ENCODE measurements around the gene TARS1.

Gene TARS1

DNA sequence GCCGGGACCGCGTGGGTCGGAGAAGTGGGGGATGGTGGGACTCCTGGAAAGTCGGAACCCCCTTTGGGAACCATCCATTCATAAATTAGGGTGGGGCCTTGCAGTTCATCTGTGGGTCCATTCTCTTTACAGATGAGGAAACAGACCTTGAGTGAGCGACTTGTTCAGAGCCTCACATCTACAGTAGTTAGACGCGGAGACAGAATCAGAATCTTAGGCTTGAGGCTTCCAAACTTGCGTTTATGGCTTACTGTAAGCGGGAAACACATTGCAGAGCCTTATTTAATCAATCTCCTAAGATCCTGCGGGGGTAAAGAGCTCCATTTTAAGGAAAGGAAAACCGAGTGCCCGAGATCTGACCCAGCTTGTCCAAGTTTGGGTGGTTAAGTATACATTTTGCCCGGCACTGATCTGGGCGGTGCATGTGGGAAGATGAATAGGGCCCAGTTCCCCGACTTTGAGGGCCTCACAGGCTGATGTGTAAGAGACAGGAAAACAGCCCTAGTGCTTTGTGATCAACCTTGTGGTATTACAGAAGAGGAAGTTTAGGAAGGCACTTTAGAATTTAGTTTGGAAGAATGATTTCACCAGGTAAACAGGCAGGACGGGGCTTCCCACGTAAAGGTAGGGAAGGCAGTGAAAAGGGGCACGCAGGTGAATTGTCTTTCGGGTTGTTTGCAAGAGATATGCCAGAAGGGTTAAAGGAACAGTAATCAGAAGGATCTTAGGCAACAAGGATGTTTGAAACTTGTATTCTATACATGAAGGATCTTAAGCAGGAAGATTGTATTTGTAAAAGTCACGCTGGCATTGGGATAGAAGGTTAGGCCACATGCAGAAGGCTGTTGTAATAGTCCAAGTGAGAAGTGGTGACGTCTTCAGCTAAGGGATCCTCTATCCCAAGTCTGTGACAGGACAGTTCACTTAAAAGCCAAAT is 744 bp downstream of the TARS1 start:
- DNase-seq, result peak; percentile 38

DNA sequence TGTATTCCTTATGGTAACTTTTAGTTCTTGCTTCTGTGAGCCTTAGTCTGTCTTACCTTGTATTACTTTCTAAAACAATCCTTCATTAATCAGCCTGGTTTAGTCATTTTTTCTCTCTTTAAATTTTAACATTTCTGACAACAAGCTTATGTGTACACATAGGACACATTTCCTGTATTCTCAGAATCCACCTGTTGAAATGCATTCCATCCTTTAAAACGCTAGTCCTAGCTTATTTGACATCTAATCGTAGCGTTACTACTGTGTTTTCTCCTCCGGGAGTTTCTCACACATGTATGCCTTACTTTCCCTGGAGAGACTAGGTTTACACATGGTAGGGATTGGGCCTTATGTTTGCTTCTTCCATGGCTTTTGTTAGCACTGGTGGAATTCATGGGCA is 3.8 kb downstream of the TARS1 start:
- DNase-seq, result no peak

DNA sequence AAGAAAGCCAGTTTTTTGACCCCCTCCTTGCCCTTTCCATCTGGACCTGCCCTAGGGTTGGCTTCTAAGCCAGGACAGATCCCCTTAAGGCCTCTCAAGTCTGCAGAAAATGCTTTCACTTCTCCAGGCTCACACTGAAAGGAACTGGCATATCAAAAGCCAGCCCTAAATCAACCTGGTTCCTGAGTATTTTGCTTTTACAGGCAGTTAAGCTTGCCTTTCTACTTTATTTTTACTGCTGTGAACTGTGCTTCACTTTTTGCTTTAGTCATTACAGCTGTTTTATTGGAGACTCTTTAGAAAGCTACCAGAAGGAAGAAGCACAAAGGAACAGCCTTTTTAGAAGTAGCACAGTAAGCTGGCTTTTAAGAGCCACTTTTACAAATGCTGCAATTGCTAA is 5.0 kb downstream of the TARS1 start:
- no peak for DNase-seq

DNA sequence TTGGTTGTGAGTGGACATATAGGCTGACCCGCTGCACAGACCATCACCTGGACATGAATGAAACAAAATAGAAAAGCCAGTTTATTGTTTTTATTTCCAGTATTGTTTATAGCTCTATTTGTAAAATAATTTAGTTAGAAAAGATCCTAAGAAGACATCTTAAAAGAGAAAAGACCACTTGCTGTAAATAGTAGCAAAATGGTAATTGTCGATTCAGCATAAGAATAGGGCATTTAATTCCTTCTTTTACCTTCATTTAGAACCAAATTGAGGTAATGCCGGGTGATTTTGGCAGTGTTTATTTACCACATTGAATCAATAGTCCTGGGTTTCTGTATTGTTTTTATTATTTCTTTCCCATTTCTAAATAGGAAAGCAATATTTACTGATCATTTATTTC is 7.4 kb downstream of the TARS1 start:
- DNase-seq, result no peak

DNA sequence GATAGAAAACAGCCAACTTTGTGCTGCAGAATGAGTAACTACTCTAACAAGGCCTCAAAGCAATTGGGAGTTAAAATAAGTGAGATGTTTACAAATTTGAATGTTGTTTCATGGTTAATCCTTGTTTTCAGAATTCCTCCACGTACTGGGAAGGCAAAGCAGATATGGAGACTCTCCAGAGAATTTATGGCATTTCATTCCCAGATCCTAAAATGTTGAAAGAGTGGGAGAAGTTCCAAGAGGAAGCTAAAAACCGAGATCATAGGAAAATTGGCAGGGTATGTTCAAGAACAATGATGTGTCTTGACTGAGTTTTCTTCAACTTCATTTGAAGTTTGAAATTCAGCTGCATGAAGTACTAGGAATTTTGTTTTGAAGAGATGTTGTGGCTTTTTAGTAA is 16.4 kb downstream of the TARS1 start:
- DNase-seq, result no peak

DNA sequence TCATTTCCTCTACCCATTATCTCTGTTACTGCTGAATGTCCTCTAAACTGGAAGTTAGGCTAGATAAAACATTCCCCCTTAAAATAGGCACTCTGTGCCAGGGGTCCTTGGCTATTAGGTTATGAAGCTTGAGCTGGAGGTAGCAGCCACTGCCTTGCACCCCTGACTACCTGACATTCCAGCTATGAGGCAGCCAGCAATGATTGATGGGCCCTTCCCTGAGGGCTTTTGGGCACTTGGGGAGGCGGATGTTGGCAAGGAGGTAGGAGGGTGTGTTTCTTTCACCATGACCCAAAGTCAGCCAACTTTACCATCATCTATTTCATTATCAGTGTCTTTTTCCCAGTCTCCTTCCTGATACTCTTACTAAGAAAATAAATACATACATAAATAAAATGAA is 17.1 kb downstream of the TARS1 start:
- DNase-seq, result no peak

DNA sequence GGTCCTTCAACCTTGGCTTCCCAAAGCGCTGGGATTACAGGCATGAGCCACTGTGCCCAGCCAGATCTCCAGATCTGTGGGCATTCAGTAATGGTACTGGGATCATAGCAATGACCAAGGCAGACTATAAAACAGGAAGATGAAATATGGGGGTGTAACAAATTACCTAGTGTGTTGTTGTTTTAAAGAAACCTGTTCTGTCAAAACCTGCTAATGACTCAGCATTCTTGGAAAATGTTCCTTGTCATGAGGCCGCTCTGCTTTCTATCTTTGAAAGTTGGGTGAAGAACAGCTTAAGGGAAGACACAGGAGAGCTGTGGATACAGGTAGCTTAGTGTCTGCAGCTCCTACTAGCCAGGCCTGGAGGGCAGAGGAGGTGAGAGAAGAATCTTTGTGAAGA is 19.4 kb downstream of the TARS1 start:
- no peak for DNase-seq

DNA sequence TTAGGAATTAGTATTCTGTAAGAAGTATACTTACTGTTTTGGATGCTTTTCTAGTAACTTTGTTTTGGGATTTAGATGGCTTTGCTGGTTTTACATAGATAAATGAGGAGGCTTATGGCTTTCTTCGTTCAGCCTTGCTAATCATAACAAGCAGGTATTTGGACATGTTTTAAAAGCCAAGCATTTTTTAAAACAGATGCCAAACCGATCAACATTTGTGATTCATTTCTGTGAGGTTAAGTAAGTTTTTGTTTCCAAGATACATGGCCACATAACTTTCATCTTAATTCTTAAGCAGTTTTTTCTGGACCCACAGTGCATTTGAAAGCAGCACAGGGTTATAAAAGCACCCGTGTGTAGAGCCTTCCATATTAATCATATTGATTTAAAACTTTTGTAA is 21.7 kb downstream of the TARS1 start:
- no peak for DNase-seq

DNA sequence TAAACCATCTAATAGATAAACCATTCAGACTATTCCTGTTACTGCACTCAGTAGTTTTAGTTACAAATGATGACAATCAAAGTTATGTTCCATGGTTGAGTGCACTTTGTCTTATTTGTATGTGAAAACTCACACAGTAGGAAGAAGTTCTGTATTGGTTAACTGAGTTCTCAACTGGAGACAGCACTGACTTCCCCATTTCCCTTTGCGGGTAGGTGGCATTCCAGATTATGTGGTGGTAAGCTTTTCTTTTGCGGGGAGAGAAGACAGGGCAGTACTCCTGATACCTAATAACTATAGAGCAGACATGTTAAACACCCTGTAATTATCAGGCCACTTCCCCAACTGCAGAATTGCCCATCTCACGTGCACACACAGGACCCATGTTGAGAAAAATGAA is 24.4 kb downstream of the TARS1 start:
- DNase-seq, result no peak

DNA sequence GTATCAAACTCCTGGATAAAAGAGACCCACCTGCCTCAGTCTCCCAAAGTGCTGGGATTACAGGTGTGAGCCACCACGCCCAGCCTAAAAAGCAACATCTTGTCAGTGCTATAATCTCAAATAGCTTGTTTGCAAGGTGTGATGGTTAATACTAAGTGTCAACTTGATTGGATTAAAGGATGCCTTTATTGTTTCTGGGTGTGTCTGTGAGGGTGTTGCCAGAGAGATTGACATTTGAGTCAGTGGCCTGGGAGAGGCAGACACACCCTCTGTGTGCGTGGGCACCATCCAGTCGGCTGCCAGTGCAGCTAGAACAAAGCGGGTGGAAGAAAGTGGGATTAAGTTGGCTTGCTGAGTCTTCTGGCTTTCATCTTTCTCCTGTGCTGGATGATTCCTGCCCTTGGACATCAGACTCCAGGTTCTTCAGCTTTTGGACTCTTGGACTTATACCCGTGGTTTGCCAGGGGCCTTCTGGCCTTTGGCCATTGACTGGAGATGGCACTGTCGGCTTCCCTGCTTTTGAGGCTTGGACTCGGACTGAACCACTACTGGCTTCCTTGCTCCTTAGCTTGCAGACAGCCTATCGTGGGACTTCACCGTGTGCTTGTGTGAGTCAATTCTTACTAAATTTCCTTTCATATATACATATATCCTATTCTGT is 28.1 kb downstream of the TARS1 start:
- no peak for DNase-seq

DNA sequence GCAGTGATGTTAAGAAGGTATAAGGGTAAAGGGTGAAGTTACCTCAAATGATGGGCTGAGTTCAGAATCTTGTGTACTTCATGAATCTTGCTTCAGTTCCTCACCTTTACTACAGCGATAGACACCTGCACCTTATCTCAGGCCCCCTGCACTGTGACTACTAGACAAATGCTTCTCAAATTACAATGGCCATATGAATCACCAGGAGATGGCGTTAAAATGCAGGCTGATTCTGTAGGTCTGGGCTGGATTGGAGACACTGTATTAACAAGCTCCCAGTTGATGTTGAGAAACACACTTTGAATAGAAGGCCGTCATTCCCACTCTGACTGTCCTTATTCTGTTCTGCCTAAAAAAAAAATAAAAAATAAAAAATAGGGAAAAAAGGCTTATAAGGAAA is 29.8 kb downstream of the TARS1 start:
- peak; percentile 8 for DNase-seq

DNA sequence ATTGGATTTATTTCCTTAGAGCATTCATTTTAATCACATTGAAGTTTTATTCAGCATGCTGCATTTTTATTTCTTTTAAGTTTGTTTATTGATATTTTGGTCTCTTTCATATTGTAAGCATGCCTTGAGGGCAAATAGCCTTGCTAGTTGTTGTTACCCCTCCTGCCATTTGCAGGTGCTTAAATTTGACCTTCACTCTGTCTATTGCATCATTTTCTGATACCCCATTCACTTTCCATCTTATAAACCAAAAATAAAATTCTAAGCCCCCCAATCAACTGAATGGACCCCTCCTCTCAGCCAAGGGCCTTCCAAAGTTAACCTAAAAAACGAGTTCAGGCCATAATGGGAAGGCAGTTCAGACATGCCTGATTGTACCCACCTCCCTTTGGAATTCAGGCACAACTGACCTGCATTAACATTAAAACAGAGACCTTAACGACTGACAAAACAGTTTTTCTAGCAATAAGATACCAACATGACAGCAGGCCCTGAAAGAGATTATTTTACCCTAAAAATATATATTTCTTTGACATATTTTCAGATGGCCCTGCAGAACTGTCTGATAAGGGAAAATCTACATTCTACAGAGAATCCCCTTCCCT is 32.1 kb downstream of the TARS1 start:
- no peak for DNase-seq

DNA sequence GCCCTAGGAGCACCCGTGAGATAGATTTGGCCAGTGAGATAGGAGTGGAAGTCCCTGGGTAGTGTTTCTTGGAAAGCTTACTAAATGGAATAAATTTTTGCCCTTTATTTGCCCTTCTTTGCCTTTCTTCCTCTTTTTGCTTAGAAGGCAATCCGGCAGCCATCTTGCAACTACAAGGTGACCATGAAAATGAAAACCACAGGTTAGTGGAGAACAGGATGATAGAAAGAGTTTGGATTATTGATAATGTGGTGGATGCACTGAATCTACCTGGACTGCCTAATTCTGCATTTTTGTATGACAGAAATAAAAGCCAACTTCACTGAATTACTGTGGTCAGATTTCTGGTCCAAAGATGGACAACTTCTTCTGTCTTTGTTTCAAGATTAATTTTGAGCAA is 33.2 kb downstream of the TARS1 start:
- DNase-seq, result no peak

DNA sequence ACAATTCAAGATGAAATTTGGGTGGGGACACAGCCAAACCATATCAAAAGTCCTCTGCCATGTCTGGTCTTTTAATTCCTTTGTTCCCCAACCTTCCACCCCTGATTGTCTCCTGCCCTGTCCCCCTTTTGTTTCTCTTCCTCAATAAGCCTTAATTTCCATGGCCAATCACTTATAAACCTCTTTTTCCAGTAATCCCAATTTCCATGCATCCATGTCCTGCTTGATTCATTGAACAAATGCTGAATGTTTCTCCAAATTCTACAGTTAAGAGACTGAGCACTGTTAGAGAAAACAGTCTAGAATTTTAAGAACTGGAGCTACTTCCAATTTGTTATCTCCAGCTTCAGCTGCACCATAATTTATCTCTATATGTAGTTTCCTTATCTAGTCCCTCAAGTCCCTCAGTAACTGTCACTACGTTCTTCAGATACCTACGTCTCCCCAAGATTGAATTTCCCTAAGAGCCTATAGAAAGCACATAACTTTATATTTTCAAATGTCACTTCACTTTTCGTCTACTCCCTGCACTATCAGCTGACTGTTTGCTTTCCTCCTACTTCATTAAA is 34.2 kb downstream of the TARS1 start:
- DNase-seq, result no peak

DNA sequence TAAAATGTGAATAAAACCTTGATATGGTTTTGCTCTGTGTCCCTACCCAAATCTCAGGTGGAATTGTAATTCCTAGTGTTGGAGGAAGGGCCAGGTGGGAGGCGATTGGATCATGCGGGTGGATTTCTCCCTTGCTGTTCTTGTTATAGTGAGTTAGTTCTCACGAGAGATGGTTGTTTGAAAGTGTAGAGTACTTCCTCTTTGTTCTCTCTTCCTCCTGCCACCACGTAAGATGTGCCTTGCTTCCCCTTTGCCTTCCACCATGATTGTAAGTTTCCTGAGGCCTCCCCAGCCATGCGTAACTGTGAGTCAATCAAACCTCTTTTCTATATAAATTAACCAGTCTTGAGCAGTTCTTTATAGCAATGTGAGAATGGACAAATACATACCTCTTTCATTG is 34.9 kb downstream of the TARS1 start:
- no peak for DNase-seq

DNA sequence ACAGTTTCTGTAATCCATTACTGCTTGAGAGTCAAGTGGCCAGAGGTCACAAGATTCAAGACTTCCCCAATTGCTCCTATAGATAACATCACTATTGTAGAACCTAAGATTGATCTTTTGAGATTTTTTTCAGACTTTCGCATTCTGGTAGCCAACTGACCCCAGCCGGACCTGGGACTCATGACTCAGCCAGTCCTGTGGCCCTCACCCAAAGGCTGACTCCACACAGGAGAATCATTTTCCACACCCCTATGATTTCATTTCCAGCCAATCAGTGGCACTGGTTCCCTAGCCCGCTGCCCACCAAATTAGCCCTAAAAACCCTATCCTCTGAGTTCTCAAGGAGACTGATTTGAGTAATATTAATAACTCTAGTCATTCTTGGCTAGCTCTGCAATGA is 36.2 kb downstream of the TARS1 start:
- DNase-seq, result no peak

DNA sequence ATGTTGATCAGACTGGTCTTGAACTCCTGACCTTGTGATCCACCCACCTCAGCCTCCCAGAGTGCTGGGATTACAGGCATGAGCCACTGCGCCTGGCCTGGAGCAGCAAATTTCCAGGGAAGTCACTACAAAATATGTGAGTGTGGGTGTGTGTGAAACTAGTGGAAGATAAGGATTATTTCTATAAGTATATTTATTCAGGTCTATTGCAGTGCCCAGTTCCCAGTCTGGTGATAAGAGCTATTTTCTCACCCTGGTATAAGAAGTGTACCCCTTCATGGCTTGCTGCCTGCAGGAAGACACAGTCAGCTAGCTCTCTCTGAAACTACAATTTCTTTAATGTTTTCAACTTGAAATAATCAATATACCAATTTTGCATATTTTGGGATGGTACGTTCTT is 37.1 kb downstream of the TARS1 start:
- DNase-seq, result no peak

DNA sequence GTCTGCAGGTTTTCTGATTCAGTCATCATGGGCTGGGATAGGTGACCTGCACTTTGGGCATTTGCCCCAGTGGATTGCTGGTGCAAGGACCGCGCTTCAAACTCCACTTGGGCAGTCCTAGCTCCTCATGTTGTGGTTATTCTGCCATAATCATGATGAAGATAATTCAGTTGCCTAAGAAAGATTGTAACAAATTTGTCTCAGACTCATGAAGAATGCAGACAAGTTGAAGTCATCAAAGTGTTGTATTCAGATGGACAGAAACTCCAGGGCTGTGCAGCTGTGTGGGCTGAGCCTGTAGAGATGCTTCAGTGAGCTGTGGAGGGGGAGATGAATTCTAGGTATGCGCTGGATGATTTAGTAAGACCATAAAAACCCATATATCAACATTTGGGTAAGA is 38.5 kb downstream of the TARS1 start:
- no peak for DNase-seq

DNA sequence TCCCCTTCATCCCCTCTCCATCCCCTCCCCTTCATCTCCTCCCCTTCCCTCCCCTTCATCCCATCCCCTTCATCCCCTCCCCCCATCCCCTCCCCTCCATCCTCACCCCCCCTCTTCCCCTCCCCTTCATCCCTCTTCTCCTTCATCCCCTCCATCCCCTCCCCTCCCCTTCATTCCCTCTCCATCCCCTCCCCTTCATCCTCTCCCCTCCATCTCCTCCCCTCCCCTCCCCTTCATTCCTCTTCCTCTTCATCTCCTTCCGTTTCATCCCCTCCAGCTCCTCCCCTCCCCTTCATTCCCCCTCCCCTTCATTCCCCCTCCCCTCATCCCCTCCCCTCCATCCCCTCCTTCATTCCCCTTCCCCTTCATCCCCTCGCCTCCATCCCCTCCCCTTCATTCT is 40.1 kb downstream of the TARS1 start:
- no peak for DNase-seq

DNA sequence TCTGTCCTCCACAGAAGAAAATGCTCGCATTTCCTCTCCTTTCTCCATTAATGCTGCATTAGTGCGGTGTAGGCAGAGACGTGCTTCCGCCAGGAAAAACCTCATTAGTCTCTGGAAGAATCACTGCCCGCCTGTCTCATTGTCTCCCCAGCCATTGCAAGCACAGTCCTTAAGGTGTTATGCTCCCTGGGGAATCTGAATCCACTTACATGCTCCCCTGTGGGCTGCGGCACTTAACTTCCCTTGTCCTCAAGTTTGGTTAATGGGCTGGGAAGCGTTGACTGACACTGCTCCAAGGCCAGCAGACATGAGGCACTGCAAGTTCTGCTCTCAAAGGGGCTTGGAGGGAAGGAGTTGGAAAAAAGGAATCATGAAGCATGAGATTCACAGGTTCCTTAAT is 41.6 kb downstream of the TARS1 start:
- no peak for DNase-seq

DNA sequence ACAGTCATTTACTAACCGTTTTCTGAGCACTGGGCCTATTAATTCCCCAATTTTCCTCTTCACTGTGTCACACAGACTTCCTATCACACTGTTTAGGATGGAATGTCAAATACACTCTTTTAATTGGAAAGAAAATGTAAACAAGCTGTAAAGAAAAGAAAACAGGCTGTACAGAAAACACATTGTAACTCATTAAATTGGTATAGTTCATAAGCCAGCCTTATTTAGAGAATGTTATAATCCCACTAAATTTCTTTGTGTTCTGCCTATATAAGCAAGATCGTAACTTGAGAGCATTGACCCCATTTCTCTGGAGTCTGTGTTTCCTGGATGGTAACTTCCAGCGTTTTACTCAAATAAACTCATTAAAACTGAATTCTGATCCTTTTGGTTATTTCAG is 46.5 kb downstream of the TARS1 start:
- no peak for DNase-seq

DNA sequence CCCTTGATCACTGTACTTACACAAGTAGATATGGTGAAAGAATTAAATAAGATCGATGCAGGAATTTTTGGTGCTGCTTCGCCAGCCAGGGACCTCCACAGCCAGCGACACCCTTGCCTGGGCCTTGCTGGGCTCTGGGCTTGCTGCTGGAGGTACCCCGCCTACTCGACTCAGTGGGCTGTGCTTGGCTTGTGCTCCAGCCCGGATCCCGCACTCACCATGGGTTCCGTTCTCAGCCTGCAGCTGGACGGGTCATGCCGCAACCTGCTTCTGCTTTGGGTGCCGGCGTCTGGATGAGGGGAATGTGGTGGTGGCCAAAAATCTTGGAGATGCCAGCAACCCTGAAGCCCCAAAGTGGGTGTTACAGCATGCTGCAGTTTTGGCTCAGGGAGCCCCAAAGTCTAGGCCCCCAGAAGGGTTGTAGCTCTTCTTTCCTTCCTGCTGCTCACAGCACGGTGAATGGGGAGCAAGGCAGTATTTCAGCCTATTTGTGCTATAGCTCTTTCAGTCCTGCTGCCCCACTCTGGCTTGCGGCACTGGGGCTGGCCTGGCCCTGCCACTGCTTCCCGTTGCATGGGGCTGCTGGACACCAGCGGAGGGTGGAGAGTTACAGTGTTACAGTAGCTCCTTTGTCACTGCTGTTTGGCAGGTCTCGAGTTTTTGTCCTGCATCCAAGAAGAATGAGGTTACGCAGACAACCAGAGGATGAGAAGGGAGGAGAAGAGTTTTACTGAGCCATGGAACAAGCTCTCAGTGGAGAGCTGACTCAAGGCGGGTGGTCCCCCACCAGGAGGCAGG is 48.0 kb downstream of the TARS1 start:
- no peak for DNase-seq

DNA sequence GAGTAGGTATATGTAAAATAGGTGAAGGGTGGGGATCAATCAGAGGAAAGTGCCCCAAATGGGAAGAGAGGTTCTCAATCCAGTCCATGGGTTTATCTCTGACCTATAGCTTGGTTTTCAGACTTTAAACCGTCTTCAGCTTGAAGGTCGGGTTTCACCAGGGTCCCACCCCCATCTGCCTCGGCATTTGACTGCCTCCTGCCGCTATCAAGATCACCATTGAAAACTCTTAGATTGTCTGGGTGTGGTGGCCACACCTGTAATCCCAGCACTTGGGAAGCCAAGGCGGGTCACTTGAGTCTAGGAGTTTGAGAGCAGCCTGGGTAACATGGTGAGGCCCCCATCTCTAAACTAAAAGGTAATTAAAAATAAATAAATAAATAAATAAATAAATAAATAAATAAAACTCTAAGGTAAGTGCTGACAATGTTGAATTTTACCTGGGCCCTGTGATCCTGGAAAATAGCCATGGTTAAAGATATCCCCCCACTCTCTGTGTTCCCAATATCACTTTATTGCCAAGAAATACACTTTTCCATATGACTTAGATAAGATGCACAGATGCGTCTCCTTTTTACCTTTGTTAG is 48.8 kb downstream of the TARS1 start:
- no peak for DNase-seq
